Testis (tissue), 3 donors: ENCODE results near the gene AMOTL1. TPM values are rescaled to one million over a fixed set of nuclear protein-coding genes. Genes with fewer than 3 reads are reported as not detected.

Experiments
- DNase-seq: peaks from one replicate; pipeline ENCODE4 v3.0.0-alpha.2; 2019
- H3K27ac ChIP-seq, 2 donors: fragments of 200-600 bp; sonication (generic); one replicate each; pipeline ENCODE4 v1.5.1; 2019
- H3K27me3 ChIP-seq: fragments of 200-600 bp; sonication (generic); one replicate; pipeline ENCODE4 v1.5.1; 2019
- H3K36me3 ChIP-seq: fragments of 200-600 bp; sonication (generic); one replicate; pipeline ENCODE4 v1.5.1; 2017; ENCODE audit warnings: low read depth; ENCODE audit errors: missing control alignments
- H3K4me1 ChIP-seq: fragments of 200-600 bp; sonication (generic); one replicate; pipeline ENCODE4 v1.5.1; 2019
- H3K4me3 ChIP-seq, 2 donors: fragments of 200-600 bp; sonication (generic); one replicate each; pipeline ENCODE4 v1.5.1; 2017 to 2019
- H3K9me3 ChIP-seq: fragments of 200-600 bp; sonication (generic); one replicate; pipeline ENCODE4 v1.5.1; 2017
- CTCF ChIP-seq, 3 experiments: fragments of 450-650 bp in 2 of 3; fragments of 200-600 bp in 1 of 3; sonication (generic) in 1 of 3; IDR thresholded peaks; one replicate each; pipeline ENCODE4 v1.5.1; 2016 to 2019; ENCODE audit warnings: antibody characterized with exemption in 3 of 3, mild to moderate bottlenecking in 2 of 3, moderate library complexity in 1 of 3
- POLR2A ChIP-seq: fragments of 450-650 bp; IDR thresholded peaks from one replicate; pipeline ENCODE4 v1.6.1; 2017; ENCODE audit warnings: antibody characterized with exemption, mild to moderate bottlenecking, moderate library complexity
- WGBS, 2 donors: methylation state at CpG; one replicate each; pipeline ENCODE4 v1.1.5; 2018; 5-methylcytosine and 5-hydroxymethylcytosine counted together
- intact Hi-C: fragments of 100-400 bp; cut with DNase I; formaldehyde crosslinking; loops from one replicate; pipeline ENCODE4 v1.15.1; 2023; ENCODE audit warnings: low total_unique reads
- polyA plus RNA-seq: library from polyadenylated mRNA; stranded (reverse); fragments of 350-450 nt; fragmentation: Illumina TruSeq; extraction: RNeasy Lipid Tissue Mini Kit (QIAGEN cat#74804); gene quantifications from one replicate; pipeline ENCODE4 v1.2.3, GENCODE V29; 2014; ENCODE audit warnings: low read depth, low replicate concordance; ENCODE audit not compliant: insufficient read depth
- total RNA-seq, 2 donors: library from RNA; depleted of rRNA; stranded (reverse); fragments of >200 nt; gene quantifications; one replicate each; pipeline ENCODE4 v1.2.3, GENCODE V29; 2016

AMOTL1 gene
- total and polyA plus RNA-seq, 3 donors from 2014 or later: 17.1 to 25.4 (median 18.7) TPM

DNA sequence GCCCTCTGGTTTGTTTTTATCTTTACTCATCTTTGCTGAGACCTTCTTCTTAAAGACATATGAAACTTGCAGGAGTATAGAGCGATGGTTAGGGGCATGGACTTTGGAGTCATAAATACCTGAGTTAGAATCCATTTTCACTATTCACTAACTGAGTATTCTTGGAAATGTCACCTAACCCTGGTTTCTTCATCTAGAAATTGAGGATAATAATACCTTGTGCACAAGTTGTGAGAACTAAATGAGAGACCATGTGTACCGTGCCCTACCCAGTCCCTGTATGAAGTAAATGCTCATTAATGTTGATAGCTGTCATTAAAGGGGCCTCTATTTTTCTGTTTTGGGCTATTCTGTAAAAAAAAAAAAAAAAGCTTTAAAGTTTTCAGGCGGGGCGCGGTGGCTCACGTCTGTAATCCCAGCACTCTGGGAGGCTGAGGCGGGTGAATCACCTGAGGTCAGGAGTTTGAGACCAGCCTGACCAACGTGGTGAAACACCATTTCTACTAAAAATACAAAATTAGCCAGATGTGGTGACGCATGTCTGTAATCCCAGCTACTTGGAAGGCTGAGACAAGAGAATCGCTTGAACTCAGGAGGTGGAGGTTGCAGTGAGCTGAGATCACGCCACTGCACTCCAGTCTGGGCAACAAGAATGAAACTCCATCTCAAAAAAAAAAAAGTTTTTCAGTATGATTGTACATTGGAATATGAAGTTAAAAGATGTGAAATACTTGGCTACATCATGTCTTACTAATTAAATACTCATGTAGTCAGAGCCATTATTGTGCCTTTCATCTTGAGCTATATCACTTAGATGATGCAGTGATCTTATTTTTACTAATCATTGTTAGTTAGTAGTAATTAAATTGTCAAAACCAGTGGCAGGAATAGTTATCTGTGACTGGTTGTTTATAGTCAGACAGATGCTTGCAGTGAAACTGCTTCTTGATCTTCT lies 95.0 kb downstream of the AMOTL1 start:
- H3K36me3 ChIP-seq: no peaks in the 10 kb centered on the region
- no peak overlapping the region for H3K4me3 ChIP-seq
- no peaks in the 10 kb centered on the region for H3K4me1 ChIP-seq
- TF ChIP-seq CTCF (IDR thresholded peaks at IDR 0.05): no peak
- no peak for TF ChIP-seq POLR2A
- H3K27me3 ChIP-seq: no peaks in the 10 kb centered on the region
- no peaks in the 10 kb centered on the region for H3K9me3 ChIP-seq
- no peak for DNase-seq
- H3K27ac ChIP-seq: no peak overlapping the region
- WGBS, 2 donors: 92 to 94% methylated on average over 11 of the region's 11 CpGs
- intact Hi-C loops: no loop called here

- 93 to 96% methylated on average over 11 of the region's 11 CpGs for WGBS, 2 donors
- Histone ChIP-seq H3K27me3 (no peaks in the 10 kb centered on the region), H3K4me1 (no peaks in the 10 kb centered on the region), H3K9me3 (no peaks in the 10 kb centered on the region), H3K27ac (no peak overlapping the region), H3K4me3 (no peak overlapping the region), H3K36me3 (no peaks in the 10 kb centered on the region)
- TF ChIP-seq POLR2A (no peak), CTCF (IDR thresholded peaks at IDR 0.05) (no peak)
- intact Hi-C loops: no loop called here
- DNase-seq: no peak
Observed at GRCh38 chr11:94864506-94865045, 96.4 kb downstream of the AMOTL1 start.

- H3K4me3 ChIP-seq: no peak overlapping the region
- intact Hi-C loops: no loop called here
- H3K4me1 ChIP-seq: no peaks in the 10 kb centered on the region
- 77 to 84% methylated on average over 8 of the region's 8 CpGs for WGBS, 2 donors
- no peak for DNase-seq
- no peak for TF ChIP-seq CTCF (IDR thresholded peaks at IDR 0.05)
- no peak for TF ChIP-seq POLR2A
- no peaks in the 10 kb centered on the region for H3K36me3 ChIP-seq
- no peaks in the 10 kb centered on the region for H3K27me3 ChIP-seq
- no peak overlapping the region for H3K27ac ChIP-seq
- H3K9me3 ChIP-seq: no peaks in the 10 kb centered on the region
Observed at GRCh38 chr11:94866231-94866822, 98.2 kb downstream of the AMOTL1 start.

GRCh38 chr11:94866936-94867795 lies 99.0 kb downstream of the AMOTL1 start:
- Histone ChIP-seq H3K4me1 (no peaks in the 10 kb centered on the region), H3K36me3 (no peaks in the 10 kb centered on the region), H3K4me3 (no peak overlapping the region), H3K27me3 (no peaks in the 10 kb centered on the region), H3K9me3 (no peaks in the 10 kb centered on the region), H3K27ac (no peak overlapping the region)
- WGBS, 2 donors: 91 to 95% methylated on average over 7 to 9 of the region's 9 CpGs
- no peak for DNase-seq
- intact Hi-C loops: no loop called here
- TF ChIP-seq POLR2A (no peak), CTCF (IDR thresholded peaks at IDR 0.05) (no peak)
